Trophoblast cell (in vitro differentiated cells and primary cell): Measurements from ENCODE around the gene SF3B3.

Source experiments
- DNase-seq, 2 donors: peaks; one replicate each; pipeline ENCODE4 v3.0.0-alpha.2; 2016
- H2AFZ ChIP-seq: 2 replicates; pipeline ENCODE4 v1.6.1; 2013; ENCODE audit warnings: low read length, moderate library complexity, mild to moderate bottlenecking; ENCODE audit not compliant: insufficient read depth, poor library complexity
- H2AK5ac ChIP-seq: 2 replicates; pipeline ENCODE4 v1.6.1; 2013; ENCODE audit warnings: mild to moderate bottlenecking, low read length
- H2BK120ac ChIP-seq: 2 replicates; pipeline ENCODE4 v1.6.1; 2013; ENCODE audit warnings: low read length, mild to moderate bottlenecking, moderate library complexity; ENCODE audit not compliant: insufficient read depth, poor library complexity
- H2BK12ac ChIP-seq: 2 replicates; pipeline ENCODE4 v1.6.1; 2013; ENCODE audit warnings: mild to moderate bottlenecking, low read length, moderate library complexity
- H2BK5ac ChIP-seq: 2 replicates; pipeline ENCODE4 v1.6.1; 2013; ENCODE audit warnings: low read length, low read depth, moderate library complexity, mild to moderate bottlenecking; ENCODE audit not compliant: poor library complexity
- H3K14ac ChIP-seq: 2 replicates; pipeline ENCODE4 v1.6.1; 2013; ENCODE audit warnings: mild to moderate bottlenecking, low read length
- H3K18ac ChIP-seq: 2 replicates; pipeline ENCODE4 v1.6.1; 2013; ENCODE audit warnings: mild to moderate bottlenecking, low read length
- H3K23ac ChIP-seq: 2 replicates; pipeline ENCODE4 v1.6.1; 2013; ENCODE audit warnings: low read length
- H3K27ac ChIP-seq: 2 replicates; pipeline ENCODE4 v1.5.1; 2013; ENCODE audit warnings: low read depth, mild to moderate bottlenecking, inconsistent platforms, low read length, moderate library complexity
- H3K27me3 ChIP-seq: 2 replicates; pipeline ENCODE4 v1.6.1; 2013; ENCODE audit warnings: inconsistent platforms, mild to moderate bottlenecking, low read length, moderate library complexity; ENCODE audit not compliant: insufficient read depth
- H3K36me3 ChIP-seq, 2 experiments: 1 replicate in 1 of 2; 2 replicates in 1 of 2; pipeline ENCODE4 v1.6.1; 2013; ENCODE audit warnings: low read length in 2 of 2, mild to moderate bottlenecking in 2 of 2, moderate library complexity in 1 of 2; ENCODE audit not compliant: insufficient read depth in 2 of 2, control insufficient read depth in 1 of 2
- H3K4ac ChIP-seq: 2 replicates; pipeline ENCODE4 v1.6.1; 2013; ENCODE audit warnings: low read depth, mild to moderate bottlenecking, low read length, moderate library complexity
- H3K4me1 ChIP-seq, 2 experiments: 1 replicate in 1 of 2; 2 replicates in 1 of 2; pipeline ENCODE4 v1.6.1; 2013; ENCODE audit warnings: low read length in 2 of 2, mild to moderate bottlenecking in 2 of 2, moderate library complexity in 1 of 2; ENCODE audit not compliant: insufficient read depth in 2 of 2, control insufficient read depth in 1 of 2
- H3K4me2 ChIP-seq: 2 replicates; pipeline ENCODE4 v1.6.1; 2013; ENCODE audit warnings: inconsistent platforms, mild to moderate bottlenecking, low read length, moderate library complexity
- H3K4me3 ChIP-seq: 2 replicates; pipeline ENCODE4 v1.5.1; 2013; ENCODE audit warnings: mild to moderate bottlenecking, low read depth, low read length, inconsistent platforms
- H3K79me1 ChIP-seq: one replicate; pipeline ENCODE4 v1.6.1; 2013; ENCODE audit warnings: low read length
- H3K79me2 ChIP-seq: 2 replicates; pipeline ENCODE4 v1.6.1; 2013; ENCODE audit warnings: low read length, mild to moderate bottlenecking; ENCODE audit not compliant: control insufficient read depth, insufficient read depth, poor library complexity
- H3K9ac ChIP-seq: 2 replicates; pipeline ENCODE4 v1.6.1; 2013; ENCODE audit warnings: mild to moderate bottlenecking, low read length
- H3K9me3 ChIP-seq: 2 replicates; pipeline ENCODE4 v1.6.1; 2013; ENCODE audit warnings: low read depth, mild to moderate bottlenecking, control low read depth, inconsistent platforms, low read length; ENCODE audit not compliant: insufficient read depth
- H4K12ac ChIP-seq: 2 replicates; pipeline ENCODE4 v1.6.1; 2013; ENCODE audit warnings: low read depth, mild to moderate bottlenecking, low read length, moderate library complexity
- H4K8ac ChIP-seq: 2 replicates; pipeline ENCODE4 v1.6.1; 2013; ENCODE audit warnings: low read depth, mild to moderate bottlenecking, low read length, moderate library complexity
- H4K91ac ChIP-seq: one replicate; pipeline ENCODE4 v1.6.1; 2013; ENCODE audit warnings: low read depth, mild to moderate bottlenecking, low read length, moderate library complexity
- whole genome bisulfite sequencing: extraction: QIAGEN DNeasy Blood & Tissue Kit; methylation state at CpG from one replicate; pipeline ENCODE4 v1.1.7; 2013; ENCODE audit warnings: missing lambda C conversion rate; ENCODE audit not compliant: insufficient read length, insufficient coverage; ENCODE audit errors: extremely low coverage; 5-methylcytosine and 5-hydroxymethylcytosine counted together

Gene SF3B3

DNA sequence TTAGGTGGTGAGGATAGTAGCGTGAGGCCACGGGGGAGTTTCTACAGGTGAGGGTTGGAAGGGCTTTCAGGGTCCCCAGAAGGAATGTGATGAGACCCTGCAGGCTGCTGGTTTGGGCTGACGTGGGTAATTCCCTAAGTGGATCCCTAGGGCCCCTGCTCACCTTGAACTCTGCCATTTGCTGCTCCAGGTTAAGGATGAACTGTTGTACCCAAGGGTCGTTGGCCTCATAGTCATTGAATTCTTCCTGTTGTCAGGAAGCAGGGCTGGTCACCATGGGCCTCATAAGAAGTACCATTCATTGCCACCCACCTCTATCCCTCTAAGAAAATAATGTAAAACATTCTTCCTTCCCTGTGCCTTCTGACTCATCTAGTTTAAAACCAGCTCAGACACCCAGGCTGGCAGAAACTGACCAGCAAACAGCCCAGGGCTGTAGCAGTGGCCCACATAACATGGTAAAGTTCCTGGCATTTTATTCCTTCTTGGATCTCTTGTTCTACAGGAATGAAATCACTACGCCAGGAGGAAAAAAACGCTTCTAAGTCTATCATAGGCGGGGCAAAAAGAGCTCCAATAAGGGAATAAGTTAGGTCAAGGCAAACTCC lies 41.6 kb upstream of the SF3B3 start:
- no peak overlapping the region for H3K18ac ChIP-seq
- peak; percentile 86 to 95 for DNase-seq
- H2BK5ac ChIP-seq: no peak overlapping the region
- no peak overlapping the region for H4K12ac ChIP-seq
- WGBS: no CpG with 5 or more reads among the region's 7 CpGs
- no peak overlapping the region for H2AK5ac ChIP-seq
- peaks cover 1% of the 10 kb centered on the region for H3K9me3 ChIP-seq
- no peak overlapping the region for H3K23ac ChIP-seq
- no peak overlapping the region for H4K8ac ChIP-seq
- no peak overlapping the region for H3K27ac ChIP-seq
- H3K79me1 ChIP-seq: no peaks in the 10 kb centered on the region
- no peaks in the 10 kb centered on the region for H3K27me3 ChIP-seq
- H2BK120ac ChIP-seq: no peak overlapping the region
- no peak overlapping the region for H4K91ac ChIP-seq
- no peak overlapping the region for H3K4ac ChIP-seq
- H3K79me2 ChIP-seq: no peaks in the 10 kb centered on the region
- H3K14ac ChIP-seq: no peak overlapping the region
- no peak overlapping the region for H3K4me2 ChIP-seq
- H3K4me3 ChIP-seq: no peak overlapping the region
- H3K9ac ChIP-seq: no peak overlapping the region
- no peak overlapping the region for H2AFZ ChIP-seq
- H3K36me3 ChIP-seq: peaks cover 46 to 54% of the 10 kb centered on the region in 2 experiments
- peaks cover 0 to 3% of the 10 kb centered on the region in 2 experiments for H3K4me1 ChIP-seq
- H2BK12ac ChIP-seq: no peak overlapping the region

DNA sequence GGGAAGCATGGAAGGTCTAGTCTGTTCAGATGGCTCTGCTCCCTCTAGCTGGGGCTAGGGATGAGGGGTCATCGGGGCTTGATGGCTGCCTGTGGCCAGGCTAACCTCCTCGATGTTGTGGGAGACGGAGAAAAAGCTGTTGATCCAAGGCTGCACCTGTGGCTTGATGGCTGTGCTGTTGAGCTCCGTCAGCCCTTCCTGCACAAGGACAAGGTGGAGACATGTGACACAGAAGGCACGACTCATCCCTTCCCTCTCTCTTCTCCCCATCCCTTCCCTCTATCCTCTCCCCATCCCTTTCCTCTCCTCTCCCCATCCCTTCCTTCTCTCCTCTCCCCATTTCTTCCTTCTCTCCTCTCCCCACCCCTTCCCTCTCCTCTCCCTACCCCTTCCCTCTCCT lies 41.0 kb upstream of the SF3B3 start:
- H3K4me2 ChIP-seq: no peak overlapping the region
- no peak overlapping the region for H3K4ac ChIP-seq
- WGBS: no CpG with 5 or more reads among the region's 5 CpGs
- H3K27me3 ChIP-seq: no peaks in the 10 kb centered on the region
- H2BK12ac ChIP-seq: no peak overlapping the region
- H2AK5ac ChIP-seq: no peak overlapping the region
- no peak overlapping the region for H2AFZ ChIP-seq
- H2BK120ac ChIP-seq: no peak overlapping the region
- H3K27ac ChIP-seq: no peak overlapping the region
- no peak overlapping the region for H3K18ac ChIP-seq
- no peak overlapping the region for H3K14ac ChIP-seq
- H4K12ac ChIP-seq: no peak overlapping the region
- no peak overlapping the region for H4K8ac ChIP-seq
- H2BK5ac ChIP-seq: no peak overlapping the region
- no peaks in the 10 kb centered on the region for H3K79me2 ChIP-seq
- H3K4me1 ChIP-seq: peaks cover 0 to 3% of the 10 kb centered on the region in 2 experiments
- peaks cover 1% of the 10 kb centered on the region for H3K9me3 ChIP-seq
- H3K36me3 ChIP-seq: peaks cover 46 to 54% of the 10 kb centered on the region in 2 experiments
- H4K91ac ChIP-seq: no peak overlapping the region
- no peak for DNase-seq
- no peak overlapping the region for H3K9ac ChIP-seq
- H3K79me1 ChIP-seq: no peaks in the 10 kb centered on the region
- H3K23ac ChIP-seq: no peak overlapping the region
- no peak overlapping the region for H3K4me3 ChIP-seq

DNA sequence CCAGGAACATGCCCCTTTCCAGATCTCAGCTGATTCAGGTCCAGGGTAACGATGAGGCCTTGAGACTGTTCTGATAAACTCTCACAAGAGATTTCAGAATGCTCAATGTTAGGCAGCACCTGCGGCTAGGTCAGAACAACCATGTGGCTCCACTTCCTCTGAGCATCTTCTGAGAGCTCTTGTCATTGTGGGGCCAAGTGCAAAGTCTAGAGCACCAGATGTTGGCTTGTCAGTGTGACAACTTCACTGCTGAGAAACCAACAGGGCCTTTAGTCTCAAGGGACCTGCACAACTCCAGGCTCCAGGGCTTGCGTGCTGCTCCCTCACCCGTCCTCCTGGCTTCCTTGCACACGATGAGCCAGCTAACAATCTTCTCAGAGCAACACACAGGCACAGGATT lies 40.2 kb upstream of the SF3B3 start:
- Histone ChIP-seq H2AFZ (no peak overlapping the region), H2BK120ac (no peak overlapping the region), H3K23ac (no peak overlapping the region), H3K9me3 (peaks cover 1% of the 10 kb centered on the region), H3K27me3 (no peaks in the 10 kb centered on the region), H3K4me3 (no peak overlapping the region), H3K4ac (no peak overlapping the region), H3K4me1 (no peaks in the 10 kb centered on the region), H4K8ac (no peak overlapping the region), H4K12ac (no peak overlapping the region), H2BK12ac (no peak overlapping the region), H3K79me1 (no peaks in the 10 kb centered on the region), H3K9ac (no peak overlapping the region), H2AK5ac (no peak overlapping the region), H3K4me2 (no peak overlapping the region), H2BK5ac (no peak overlapping the region), H3K18ac (no peak overlapping the region), H3K79me2 (no peaks in the 10 kb centered on the region), H3K14ac (no peak overlapping the region), H3K36me3 (peaks cover 43 to 51% of the 10 kb centered on the region in 2 experiments), H4K91ac (no peak overlapping the region), H3K27ac (no peak overlapping the region)
- WGBS: no CpG with 5 or more reads among the region's 5 CpGs
- DNase-seq: no peak

DNA sequence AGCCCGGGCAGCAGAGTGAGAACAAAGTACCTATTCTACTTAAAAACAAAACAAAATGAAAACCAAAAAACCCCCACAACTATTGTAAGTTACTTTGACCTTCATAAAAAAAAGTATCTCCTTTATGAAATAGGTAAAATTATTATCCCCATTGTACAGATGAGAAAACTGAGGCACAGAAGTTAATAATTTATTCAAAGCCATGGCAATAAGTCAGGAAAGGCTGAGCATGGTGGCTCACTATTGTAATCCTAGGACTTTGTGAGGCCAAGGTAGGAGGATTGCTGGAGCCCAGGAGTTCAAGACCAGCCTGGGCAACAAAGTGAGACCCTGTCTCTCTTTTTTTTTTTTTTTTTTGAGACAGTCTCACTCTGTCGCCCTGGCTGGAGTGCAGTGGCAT lies 38.7 kb upstream of the SF3B3 start:
- no peak overlapping the region for H2BK12ac ChIP-seq
- H2AFZ ChIP-seq: no peak overlapping the region
- H2BK5ac ChIP-seq: no peak overlapping the region
- no peak overlapping the region for H3K4me2 ChIP-seq
- no peak overlapping the region for H2BK120ac ChIP-seq
- H3K14ac ChIP-seq: no peak overlapping the region
- no peak overlapping the region for H3K18ac ChIP-seq
- no peak overlapping the region for H3K23ac ChIP-seq
- no CpG with 5 or more reads among the region's 2 CpGs for WGBS
- no peak overlapping the region for H3K27ac ChIP-seq
- H3K79me1 ChIP-seq: no peaks in the 10 kb centered on the region
- H3K4me1 ChIP-seq: no peaks in the 10 kb centered on the region
- H4K91ac ChIP-seq: no peak overlapping the region
- no peak overlapping the region for H2AK5ac ChIP-seq
- H3K9me3 ChIP-seq: peaks cover 1% of the 10 kb centered on the region
- no peak overlapping the region for H4K8ac ChIP-seq
- H3K36me3 ChIP-seq: peaks cover 30 to 40% of the 10 kb centered on the region in 2 experiments
- no peak overlapping the region for H4K12ac ChIP-seq
- no peaks in the 10 kb centered on the region for H3K79me2 ChIP-seq
- H3K4ac ChIP-seq: no peak overlapping the region
- DNase-seq: no peak
- H3K4me3 ChIP-seq: no peak overlapping the region
- no peak overlapping the region for H3K9ac ChIP-seq
- no peaks in the 10 kb centered on the region for H3K27me3 ChIP-seq
